Amygdala (tissue), 56 donors: ENCODE measurements around the gene PIH1D1.
A peak's percentile ranks its signal among the peaks of the same experiment; 100 is the strongest.

Experiments
- DNase-seq, 56 donors: peaks; one replicate each; lab custom pipeline; 2025; lab: John Stamatoyannopoulos, UW

PIH1D1 gene

GRCh38 chr19:49422407-49423070, 29.1 kb downstream of the PIH1D1 start:
- peak in 4 of 56 donors; percentile 6 to 41 (median 19) for DNase-seq

GRCh38 chr19:49421878-49422202, 29.8 kb downstream of the PIH1D1 start:
- DNase-seq, result no peak

GRCh38 chr19:49421039-49421877, 30.4 kb downstream of the PIH1D1 start:
- peak in 9 of 56 donors; percentile 7 to 40 (median 15) for DNase-seq

DNA sequence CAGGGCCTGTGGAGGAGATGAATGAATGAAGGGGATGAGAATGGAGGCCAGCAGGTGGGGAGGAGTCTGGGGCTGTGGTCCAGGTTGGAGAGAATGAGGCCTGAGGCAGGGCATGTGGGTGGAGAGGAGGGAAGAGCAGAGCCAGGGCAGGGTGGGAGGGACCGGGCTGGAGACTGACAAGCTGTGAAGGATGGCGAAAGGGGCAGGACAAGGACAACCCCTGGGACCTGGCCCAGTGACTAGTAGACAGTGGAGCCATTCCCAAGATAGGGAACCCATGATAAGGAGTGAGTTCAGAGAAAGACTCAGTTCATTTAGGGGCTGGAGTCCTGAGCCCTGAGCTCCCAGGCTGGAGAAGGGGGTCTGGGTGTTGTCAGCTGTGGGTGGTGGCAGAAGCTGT, 31.4 kb downstream of the PIH1D1 start:
- no peak for DNase-seq

GRCh38 chr19:49419173-49419572, 32.4 kb downstream of the PIH1D1 start:
- DNase-seq, result no peak

- DNase-seq, result no peak
Measured at GRCh38 chr19:49418511-49418910, 33.1 kb downstream of the PIH1D1 start.

DNA sequence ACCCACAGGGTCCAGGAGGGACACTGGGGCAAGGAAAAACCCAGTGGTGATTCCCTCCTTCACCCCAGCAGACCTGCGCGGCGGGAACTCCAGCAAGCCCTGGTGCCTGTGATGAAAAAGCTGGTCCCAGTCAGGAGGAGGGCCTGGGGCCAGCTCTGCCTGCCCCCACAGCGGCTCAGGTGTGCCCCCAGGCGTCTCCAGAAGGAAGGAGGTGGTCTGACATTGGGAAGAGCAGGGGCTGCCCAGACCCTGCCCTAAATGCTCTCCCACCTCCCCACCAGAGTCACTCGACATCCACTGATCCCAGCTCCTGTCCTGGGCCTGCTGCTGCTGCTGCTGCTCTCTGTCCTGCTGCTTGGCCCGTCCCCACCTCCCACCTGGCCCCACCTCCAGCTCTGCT, 34.5 kb downstream of the PIH1D1 start:
- no peak for DNase-seq

DNA sequence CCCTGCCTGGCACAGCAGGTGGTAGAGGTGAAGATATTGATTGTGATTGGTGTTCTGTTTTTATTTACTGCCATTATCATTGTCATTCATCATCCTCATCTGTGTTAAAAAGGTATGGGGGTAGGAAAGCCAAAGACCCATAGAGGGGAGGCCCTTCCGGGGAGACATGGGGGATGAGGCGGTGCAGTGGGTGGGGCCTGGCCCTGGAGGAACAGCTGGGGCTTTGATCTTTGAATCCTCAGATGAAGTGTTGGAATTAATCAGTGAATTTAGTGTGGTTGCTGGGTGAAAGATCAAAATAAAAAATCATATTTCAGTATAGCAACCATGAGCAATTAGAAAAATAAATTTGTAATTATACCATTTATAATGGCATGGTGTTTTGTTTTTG, 35.8 kb downstream of the PIH1D1 start:
- no peak for DNase-seq

- peak in 1 of 56 donors; percentile 3 for DNase-seq
Measured at GRCh38 chr19:49415102-49415809, 36.4 kb downstream of the PIH1D1 start.

DNA sequence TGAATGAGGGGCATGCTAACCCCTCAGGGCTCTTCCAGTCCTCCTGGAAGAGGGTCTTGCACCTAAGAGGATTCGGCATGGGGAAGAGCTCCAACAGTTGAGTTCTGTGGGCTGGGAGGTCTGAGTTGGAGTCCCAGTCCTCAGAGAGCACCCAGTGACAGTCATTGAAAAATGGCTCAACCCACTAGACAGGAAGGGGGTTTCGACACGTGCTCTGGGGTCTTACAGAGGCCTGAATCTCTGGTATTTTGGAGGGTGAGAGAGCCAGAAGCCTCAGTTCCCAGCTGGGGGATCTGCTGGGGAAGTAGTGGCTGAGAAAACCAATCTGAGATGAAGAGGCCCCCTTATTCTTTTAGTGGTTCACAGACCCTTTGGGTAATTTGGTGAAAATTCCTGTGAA, 37.4 kb downstream of the PIH1D1 start:
- no peak for DNase-seq

GRCh38 chr19:49413348-49413747, 38.3 kb downstream of the PIH1D1 start:
- DNase-seq, result no peak

DNA sequence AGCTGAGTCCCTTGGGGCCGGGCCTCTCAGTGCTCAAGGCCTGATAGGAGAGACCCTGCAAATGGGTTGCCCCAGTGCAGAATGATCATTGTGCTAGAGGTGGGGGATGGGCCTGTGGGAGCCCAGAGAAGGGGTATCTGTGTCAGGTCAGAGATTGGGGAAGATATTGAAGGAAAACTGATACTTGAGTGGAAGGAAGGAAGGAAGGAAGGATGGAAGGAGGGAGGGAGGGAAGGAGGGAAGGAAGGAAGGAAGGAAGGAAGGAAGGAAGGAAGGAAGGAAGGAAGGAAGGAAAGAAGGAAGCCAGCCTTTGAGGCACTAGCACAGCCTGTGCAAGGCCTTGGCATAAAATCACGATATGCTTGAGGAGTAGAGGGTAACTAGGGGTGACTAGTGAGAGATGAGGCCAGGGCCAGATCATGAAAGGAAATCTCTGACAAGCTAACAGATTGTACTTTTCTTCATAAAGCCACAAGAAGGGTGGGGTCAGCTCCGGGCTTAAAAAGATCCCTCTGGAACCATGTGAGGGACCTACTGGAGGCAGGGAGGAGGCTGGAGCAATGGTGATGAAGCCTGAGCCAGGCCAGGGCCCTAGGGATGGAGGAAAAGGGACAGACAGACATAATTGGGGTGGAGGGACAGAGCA, 39.8 kb downstream of the PIH1D1 start:
- DNase-seq, result no peak

DNA sequence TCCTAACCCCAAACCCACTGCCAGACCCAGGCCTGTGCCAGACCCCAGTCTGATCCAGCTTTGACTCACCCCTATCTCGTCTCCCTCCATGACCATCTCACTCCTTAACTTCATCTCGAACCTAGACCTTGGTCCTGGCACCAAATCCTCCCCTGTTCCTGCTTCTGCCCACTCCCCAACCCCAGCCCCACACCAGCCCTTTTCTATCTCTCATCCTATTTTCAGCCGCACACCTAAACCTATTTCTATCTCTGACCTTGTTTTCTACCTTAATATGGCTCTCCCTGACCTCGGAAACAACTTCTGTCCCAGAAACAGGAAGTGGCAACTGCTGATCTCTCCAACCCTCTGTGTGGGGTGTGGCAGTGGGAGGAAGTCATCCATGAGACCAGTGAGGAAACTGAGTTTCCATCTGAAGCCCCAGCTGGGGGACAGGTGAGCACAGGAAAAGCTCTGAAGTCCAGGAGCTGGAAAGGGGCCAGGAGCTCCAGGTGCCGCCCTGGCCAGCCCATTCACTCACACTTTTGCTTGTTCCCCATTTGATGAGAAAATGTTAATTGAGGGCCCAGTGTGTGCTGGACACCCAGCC, 42.1 kb downstream of the PIH1D1 start:
- DNase-seq, result no peak

GRCh38 chr19:49408816-49409440, 42.7 kb downstream of the PIH1D1 start:
- DNase-seq, result no peak

DNA sequence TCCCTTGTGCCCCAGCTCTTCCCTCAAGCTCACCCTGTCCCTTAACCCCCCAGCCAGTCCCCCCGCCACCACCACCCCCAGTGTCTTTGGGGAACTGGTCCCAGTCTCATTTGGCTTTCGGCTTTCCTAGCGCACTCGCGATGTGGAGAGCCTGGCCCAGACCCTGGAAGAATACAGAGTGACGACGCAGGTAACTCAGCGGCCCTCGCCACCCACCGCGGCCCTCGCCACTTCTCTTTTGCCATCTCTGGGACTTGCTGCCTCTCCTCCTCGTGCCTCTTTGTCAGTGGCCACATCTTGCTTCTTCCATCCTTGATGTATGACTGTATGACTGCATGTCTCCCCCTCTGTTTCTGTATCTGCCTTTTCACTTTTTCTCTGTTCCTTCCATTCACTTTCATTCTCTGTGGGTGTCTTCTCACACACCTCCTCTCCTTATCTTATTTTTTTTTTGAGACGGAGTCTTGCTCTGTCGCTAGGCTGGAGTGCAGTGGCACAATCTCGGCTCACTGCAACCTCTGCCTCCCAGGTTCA, 44.1 kb downstream of the PIH1D1 start:
- no peak for DNase-seq

- DNase-seq, result no peak
Measured at GRCh38 chr19:49407079-49407478, 44.5 kb downstream of the PIH1D1 start.

GRCh38 chr19:49403404-49404187, 48.0 kb downstream of the PIH1D1 start:
- no peak for DNase-seq

- no peak for DNase-seq
Measured at GRCh38 chr19:49400029-49400428, 51.6 kb downstream of the PIH1D1 start.

GRCh38 chr19:49398931-49399330, 52.7 kb downstream of the PIH1D1 start:
- DNase-seq, result no peak
